Measurements from ENCODE around the gene MYBPC1. TPM values are rescaled to one million over a fixed set of nuclear protein-coding genes. Genes with fewer than 3 reads are reported as not detected.

Gene MYBPC1
- total and polyA plus RNA-seq, 4 donors: 0.06 to 0.07 TPM; not detected in 2

DNA sequence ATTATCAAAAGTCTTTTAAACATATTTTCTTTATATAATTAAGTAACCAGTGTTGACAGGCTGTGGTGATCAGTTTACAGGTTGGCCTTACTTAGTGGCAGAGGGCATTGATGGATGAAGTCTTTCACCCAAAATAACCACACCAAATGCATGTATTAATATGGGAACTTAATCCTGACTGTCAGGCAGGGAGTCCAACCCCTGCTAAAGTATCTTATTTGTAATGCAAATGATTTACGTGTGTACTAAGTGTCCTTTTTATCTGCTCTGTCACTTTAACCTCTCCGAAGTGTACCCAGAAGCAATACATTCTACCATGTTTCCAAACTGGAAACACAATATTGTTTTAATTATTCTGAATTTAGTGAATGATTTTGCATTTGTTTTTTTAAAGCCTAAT is 1.4 kb downstream of the MYBPC1 start:
- Histone ChIP-seq H3K9ac (ENCODE audit: insufficient read depth in 1 of 2, low read length in 2 of 2) (no peak overlapping the region), H3K4me1 (ENCODE audit: control insufficient read depth in 5 of 5, insufficient read depth in 5 of 5, low read length in 5 of 5) (no peaks in the 10 kb centered on the region), H3K4me3 (no peak overlapping the region), H3K27me3 (ENCODE audit: control insufficient read depth in 3 of 3, insufficient read depth in 3 of 3, low read length in 2 of 3) (peaks cover 0 to 3% (median 0%) of the 10 kb centered on the region in 3 donors), H3K27ac (ENCODE audit: low read depth in 1 of 2, low read length in 1 of 2) (no peak overlapping the region), H3K9me3 (ENCODE audit: control insufficient read depth in 4 of 4, insufficient read depth in 3 of 4, low read length in 3 of 4) (no peaks in the 10 kb centered on the region), H3K36me3 (ENCODE audit: control insufficient read depth in 4 of 4, insufficient read depth in 4 of 4, low read length in 4 of 4) (no peaks in the 10 kb centered on the region)
- DNase-seq: no peak
- no peak for ATAC-seq (ENCODE audit: insufficient read depth, low FRiP score)
- 70 to 88% methylated on average over 2 of the region's 2 CpGs for WGBS, 2 donors
- TF ChIP-seq, protein P1, sequence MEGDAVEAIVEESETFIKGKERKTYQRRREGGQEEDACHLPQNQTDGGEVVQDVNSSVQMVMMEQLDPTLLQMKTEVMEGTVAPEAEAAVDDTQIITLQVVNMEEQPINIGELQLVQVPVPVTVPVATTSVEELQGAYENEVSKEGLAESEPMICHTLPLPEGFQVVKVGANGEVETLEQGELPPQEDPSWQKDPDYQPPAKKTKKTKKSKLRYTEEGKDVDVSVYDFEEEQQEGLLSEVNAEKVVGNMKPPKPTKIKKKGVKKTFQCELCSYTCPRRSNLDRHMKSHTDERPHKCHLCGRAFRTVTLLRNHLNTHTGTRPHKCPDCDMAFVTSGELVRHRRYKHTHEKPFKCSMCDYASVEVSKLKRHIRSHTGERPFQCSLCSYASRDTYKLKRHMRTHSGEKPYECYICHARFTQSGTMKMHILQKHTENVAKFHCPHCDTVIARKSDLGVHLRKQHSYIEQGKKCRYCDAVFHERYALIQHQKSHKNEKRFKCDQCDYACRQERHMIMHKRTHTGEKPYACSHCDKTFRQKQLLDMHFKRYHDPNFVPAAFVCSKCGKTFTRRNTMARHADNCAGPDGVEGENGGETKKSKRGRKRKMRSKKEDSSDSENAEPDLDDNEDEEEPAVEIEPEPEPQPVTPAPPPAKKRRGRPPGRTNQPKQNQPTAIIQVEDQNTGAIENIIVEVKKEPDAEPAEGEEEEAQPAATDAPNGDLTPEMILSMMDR (IDR thresholded peaks at IDR 0.05; ENCODE audit: control extremely low read depth, extremely low read depth): no peak

DNA sequence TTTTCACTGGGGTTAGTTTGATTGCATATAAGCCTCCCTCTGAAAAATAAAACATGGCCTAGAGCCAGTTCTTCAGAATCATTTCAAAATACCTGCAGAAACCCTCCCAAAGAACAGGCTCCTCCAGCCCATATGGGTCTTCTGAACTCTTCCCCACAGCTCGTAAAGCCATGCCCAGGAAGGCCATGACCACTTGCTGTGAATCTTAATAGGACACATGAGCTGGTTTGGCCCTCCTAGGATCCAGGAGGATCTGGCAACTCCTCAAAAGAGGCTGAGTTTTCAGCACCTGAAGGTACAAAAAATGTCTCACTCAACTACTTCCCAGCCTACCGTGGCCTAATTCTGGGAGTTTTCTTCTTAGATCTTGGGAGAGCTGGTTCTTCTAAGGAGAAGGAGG is 2.4 kb downstream of the MYBPC1 start:
- H3K9me3 ChIP-seq (ENCODE audit: control insufficient read depth in 4 of 4, insufficient read depth in 3 of 4, low read length in 3 of 4): no peaks in the 10 kb centered on the region
- TF ChIP-seq, protein P1 (IDR thresholded peaks at IDR 0.05; ENCODE audit: control extremely low read depth, extremely low read depth): no peak
- no peak for DNase-seq
- no peaks in the 10 kb centered on the region for H3K4me1 ChIP-seq (ENCODE audit: control insufficient read depth in 5 of 5, insufficient read depth in 5 of 5, low read length in 5 of 5)
- no peak for ATAC-seq (ENCODE audit: insufficient read depth, low FRiP score)
- H3K9ac ChIP-seq (ENCODE audit: insufficient read depth in 1 of 2, low read length in 2 of 2): no peak overlapping the region
- H3K27ac ChIP-seq (ENCODE audit: low read depth in 1 of 2, low read length in 1 of 2): no peak overlapping the region
- no peaks in the 10 kb centered on the region for H3K36me3 ChIP-seq (ENCODE audit: control insufficient read depth in 4 of 4, insufficient read depth in 4 of 4, low read length in 4 of 4)
- WGBS, 2 donors: 69 to 88% methylated on average over 2 of the region's 2 CpGs
- H3K27me3 ChIP-seq (ENCODE audit: control insufficient read depth in 3 of 3, insufficient read depth in 3 of 3, low read length in 2 of 3): no peaks in the 10 kb centered on the region
- H3K4me3 ChIP-seq: no peak overlapping the region

DNA sequence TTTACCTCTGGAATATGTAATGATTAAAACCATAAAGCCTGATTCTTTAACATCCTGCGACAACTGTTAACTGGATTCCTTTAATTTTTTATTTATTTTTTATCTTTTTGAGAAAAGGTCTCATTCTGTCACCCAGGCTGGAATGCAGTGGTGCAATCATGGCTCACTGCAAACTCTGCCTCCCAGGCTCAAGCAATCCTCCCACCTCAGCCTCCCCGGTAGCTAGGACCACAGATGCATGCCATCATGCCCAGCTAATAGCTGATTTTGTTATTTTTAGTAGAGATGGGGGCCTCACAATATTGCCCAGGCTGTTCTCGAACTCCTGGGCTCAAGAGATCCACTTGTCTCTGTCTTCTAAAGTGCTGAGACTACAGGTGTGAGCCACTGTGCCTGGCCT is 3.7 kb downstream of the MYBPC1 start:
- Histone ChIP-seq H3K9me3 (ENCODE audit: control insufficient read depth in 4 of 4, insufficient read depth in 3 of 4, low read length in 3 of 4) (no peaks in the 10 kb centered on the region), H3K4me3 (no peak overlapping the region), H3K36me3 (ENCODE audit: control insufficient read depth in 4 of 4, insufficient read depth in 4 of 4, low read length in 4 of 4) (no peaks in the 10 kb centered on the region), H3K4me1 (ENCODE audit: control insufficient read depth in 5 of 5, insufficient read depth in 5 of 5, low read length in 5 of 5) (no peaks in the 10 kb centered on the region), H3K27me3 (ENCODE audit: control insufficient read depth in 3 of 3, insufficient read depth in 3 of 3, low read length in 2 of 3) (no peaks in the 10 kb centered on the region), H3K27ac (ENCODE audit: low read depth in 1 of 2, low read length in 1 of 2) (no peak overlapping the region), H3K9ac (ENCODE audit: insufficient read depth in 1 of 2, low read length in 2 of 2) (no peak overlapping the region)
- TF ChIP-seq, protein P1 (IDR thresholded peaks at IDR 0.05; ENCODE audit: control extremely low read depth, extremely low read depth): no peak
- DNase-seq (no peak), ATAC-seq (ENCODE audit: insufficient read depth, low FRiP score) (no peak)
- WGBS, 2 donors: 88 to 94% methylated on average over 3 of the region's 3 CpGs

DNA sequence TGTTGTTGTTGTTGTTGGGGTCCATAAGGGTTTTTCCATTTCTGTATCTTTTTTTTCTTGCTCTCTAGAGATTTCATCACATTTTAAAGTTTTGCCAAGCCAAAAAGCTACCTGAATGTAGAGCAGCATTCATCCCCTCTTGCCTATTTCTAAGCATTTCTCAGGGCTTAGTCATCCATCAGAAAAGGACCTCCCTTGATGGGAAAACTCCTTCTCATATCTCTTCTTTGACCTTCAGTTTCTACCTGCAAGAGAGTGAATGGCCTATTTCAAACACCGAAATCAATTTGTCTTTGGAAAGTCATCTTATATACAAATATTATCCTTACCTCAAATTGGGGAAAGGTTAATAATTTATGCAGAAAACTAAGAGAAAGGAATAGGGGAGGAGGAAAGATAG is 4.5 kb downstream of the MYBPC1 start:
- H3K9ac ChIP-seq (ENCODE audit: insufficient read depth in 1 of 2, low read length in 2 of 2): no peak overlapping the region
- H3K36me3 ChIP-seq (ENCODE audit: control insufficient read depth in 4 of 4, insufficient read depth in 4 of 4, low read length in 4 of 4): no peaks in the 10 kb centered on the region
- no peaks in the 10 kb centered on the region for H3K4me1 ChIP-seq (ENCODE audit: control insufficient read depth in 5 of 5, insufficient read depth in 5 of 5, low read length in 5 of 5)
- TF ChIP-seq, protein P1 (IDR thresholded peaks at IDR 0.05; ENCODE audit: control extremely low read depth, extremely low read depth): no peak
- ATAC-seq (ENCODE audit: insufficient read depth, low FRiP score) (no peak), DNase-seq (no peak)
- H3K4me3 ChIP-seq: no peak overlapping the region
- 84 to 97% methylated on average over 1 of the region's 1 CpG for WGBS, 2 donors
- no peaks in the 10 kb centered on the region for H3K9me3 ChIP-seq (ENCODE audit: control insufficient read depth in 4 of 4, insufficient read depth in 3 of 4, low read length in 3 of 4)
- H3K27me3 ChIP-seq (ENCODE audit: control insufficient read depth in 3 of 3, insufficient read depth in 3 of 3, low read length in 2 of 3): no peaks in the 10 kb centered on the region
- no peak overlapping the region for H3K27ac ChIP-seq (ENCODE audit: low read depth in 1 of 2, low read length in 1 of 2)

Data from lung (tissue), 12 donors.